Measurements from ENCODE around the gene ATG4A.

ATG4A gene

DNA sequence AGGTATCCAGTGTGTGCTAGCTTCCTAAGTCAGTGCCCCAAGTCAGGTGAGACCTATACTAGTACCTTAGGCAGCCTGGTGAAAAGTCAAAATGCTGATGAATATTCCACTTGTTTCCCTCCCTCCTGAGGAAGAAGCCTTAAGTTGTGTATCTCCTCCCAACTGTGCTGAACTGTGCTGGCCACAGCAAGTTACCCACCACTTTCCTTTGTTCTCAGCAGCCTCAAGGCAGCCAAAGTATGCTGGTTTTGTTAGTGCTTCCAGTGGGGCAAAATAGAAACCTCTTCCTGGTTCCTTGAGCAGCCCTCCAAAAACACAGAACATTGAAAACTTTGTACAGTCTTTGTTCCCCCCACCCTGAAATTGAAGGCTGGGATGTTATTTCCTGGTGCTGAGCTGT, 13.9 kb downstream of the ATG4A start:
- no peak for TF ChIP-seq Cebpa-rat (IDR thresholded peaks at IDR 0.05)
- Histone ChIP-seq H3K27me3 (peaks cover 62 to 100% (median 94%) of the 10 kb centered on the region in 11 experiments), H3K9me3 (replicated peaks in 1 of 11) (peaks cover 0 to 19% (median 10%) of the 10 kb centered on the region in 11 experiments; a peak in 11 of 22 replicates), H3K4me3 (no peak overlapping the region), H4K20me1 (no peaks in the 10 kb centered on the region), H3K4me2 (no peak overlapping the region), H3K27ac (no peak overlapping the region), H3K36me3 (no peaks in the 10 kb centered on the region), H3K4me1 (no peaks in the 10 kb centered on the region), H3K9ac (no peak overlapping the region)

DNA sequence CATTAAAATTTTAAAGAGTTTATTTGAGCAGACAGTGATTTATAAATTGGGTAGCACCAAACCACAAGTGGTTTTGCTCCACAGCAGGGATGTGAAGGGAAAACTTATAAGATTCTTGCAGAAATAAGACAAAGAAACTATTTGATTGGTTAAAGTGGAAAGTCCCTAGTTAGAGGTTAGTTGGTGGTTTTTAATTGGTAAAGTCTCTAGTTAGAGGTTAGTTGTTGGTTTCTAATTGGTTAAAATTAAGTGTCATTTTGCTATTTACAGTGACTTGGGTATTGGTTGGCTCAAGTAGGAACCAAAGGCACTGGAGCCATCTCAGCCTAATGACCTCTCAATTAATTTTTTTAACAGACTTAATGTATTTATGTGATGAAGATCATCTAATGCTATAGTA, 23.0 kb downstream of the ATG4A start:
- Histone ChIP-seq H3K9me3 (replicated peaks in 1 of 11) (peaks cover 8 to 45% (median 25%) of the 10 kb centered on the region in 11 experiments), H3K27me3 (peaks cover 70 to 100% (median 98%) of the 10 kb centered on the region in 11 experiments), H3K4me3 (no peak overlapping the region), H3K36me3 (no peaks in the 10 kb centered on the region), H3K9ac (no peak overlapping the region), H3K4me2 (no peak overlapping the region), H3K27ac (no peak overlapping the region), H3K4me1 (peaks cover 0 to 4% (median 0%) of the 10 kb centered on the region in 10 experiments; a peak in 2 of 20 replicates), H4K20me1 (peaks cover 0 to 5% (median 0%) of the 10 kb centered on the region in 11 experiments; a peak in 1 of 22 replicates)
- TF ChIP-seq Cebpa-rat (IDR thresholded peaks at IDR 0.05): no peak

DNA sequence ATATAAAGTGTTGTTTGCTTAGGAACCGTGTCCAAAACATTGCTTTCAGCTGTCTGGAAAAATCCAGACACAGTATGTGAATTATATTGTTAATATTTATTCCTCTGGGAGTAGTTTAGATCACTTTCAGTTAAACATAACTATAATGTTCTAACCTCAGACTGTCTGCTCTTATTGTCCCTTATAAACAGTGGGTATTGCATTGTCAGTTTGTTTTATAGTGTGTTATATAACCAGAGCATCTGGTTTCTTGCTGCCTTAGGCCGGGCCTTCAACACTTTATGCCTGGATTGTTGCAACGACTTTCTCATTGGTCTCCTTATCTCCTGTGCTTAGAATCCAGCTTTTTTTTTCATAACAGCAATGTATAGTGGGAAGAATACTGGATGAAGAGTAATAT, 26.4 kb downstream of the ATG4A start:
- Histone ChIP-seq H3K36me3 (no peaks in the 10 kb centered on the region), H3K4me1 (peaks cover 0 to 9% (median 0%) of the 10 kb centered on the region in 10 experiments; a peak in 2 of 20 replicates), H3K27ac (no peak overlapping the region), H3K9me3 (replicated peaks in 1 of 11) (peaks cover 8 to 16% (median 12%) of the 10 kb centered on the region in 11 experiments; a peak in 21 of 22 replicates), H3K4me3 (no peak overlapping the region), H3K27me3 (peaks cover 99 to 100% (median 100%) of the 10 kb centered on the region in 11 experiments), H3K4me2 (no peak overlapping the region), H4K20me1 (peaks cover 0 to 6% (median 0%) of the 10 kb centered on the region in 11 experiments; a peak in 3 of 22 replicates), H3K9ac (no peak overlapping the region)
- no peak for TF ChIP-seq Cebpa-rat (IDR thresholded peaks at IDR 0.05)

- H3K4me1 ChIP-seq: peaks cover 0 to 7% (median 0%) of the 10 kb centered on the region in 10 experiments; a peak in 1 of 20 replicates
- no peaks in the 10 kb centered on the region for H3K9me3 ChIP-seq (replicated peaks in 1 of 11)
- H3K4me3 ChIP-seq: no peak overlapping the region
- no peaks in the 10 kb centered on the region for H3K36me3 ChIP-seq
- peaks cover 0 to 6% (median 0%) of the 10 kb centered on the region in 11 experiments; a peak in 3 of 22 replicates for H4K20me1 ChIP-seq
- no peak overlapping the region for H3K4me2 ChIP-seq
- no peak overlapping the region for H3K27ac ChIP-seq
- no peak for TF ChIP-seq Cebpa-rat (IDR thresholded peaks at IDR 0.05)
- H3K27me3 ChIP-seq: peaks cover 92 to 100% (median 100%) of the 10 kb centered on the region in 11 experiments
- H3K9ac ChIP-seq: no peak overlapping the region
These were observed 29.7 kb downstream of the ATG4A start for GRCh38 chrX:108121291-108121690.

GRCh38 chrX:108122748-108123147, 31.2 kb downstream of the ATG4A start:
- Histone ChIP-seq H3K4me1 (peaks cover 0 to 12% (median 0%) of the 10 kb centered on the region in 10 experiments; a peak in 2 of 20 replicates), H3K36me3 (no peaks in the 10 kb centered on the region), H3K9me3 (replicated peaks in 1 of 11) (no peaks in the 10 kb centered on the region), H3K4me2 (no peak overlapping the region), H3K27me3 (peaks cover 91 to 100% (median 100%) of the 10 kb centered on the region in 11 experiments), H4K20me1 (peaks cover 0 to 8% (median 0%) of the 10 kb centered on the region in 11 experiments; a peak in 3 of 22 replicates), H3K9ac (no peak overlapping the region), H3K4me3 (no peak overlapping the region), H3K27ac (no peak overlapping the region)
- no peak for TF ChIP-seq Cebpa-rat (IDR thresholded peaks at IDR 0.05)

GRCh38 chrX:108123591-108124366, 32.2 kb downstream of the ATG4A start:
- Histone ChIP-seq H3K4me3 (no peak overlapping the region), H4K20me1 (peaks cover 0 to 6% (median 0%) of the 10 kb centered on the region in 11 experiments; a peak in 3 of 22 replicates), H3K9me3 (replicated peaks in 1 of 11) (no peaks in the 10 kb centered on the region), H3K27me3 (peaks cover 89 to 100% (median 99%) of the 10 kb centered on the region in 11 experiments), H3K27ac (no peak overlapping the region), H3K4me1 (peaks cover 0 to 12% (median 0%) of the 10 kb centered on the region in 10 experiments; a peak in 2 of 20 replicates), H3K9ac (no peak overlapping the region), H3K36me3 (peaks cover 0 to 5% (median 0%) of the 10 kb centered on the region in 11 experiments; a peak in 1 of 22 replicates), H3K4me2 (no peak overlapping the region)
- TF ChIP-seq Cebpa-rat (IDR thresholded peaks at IDR 0.05): no peak

DNA sequence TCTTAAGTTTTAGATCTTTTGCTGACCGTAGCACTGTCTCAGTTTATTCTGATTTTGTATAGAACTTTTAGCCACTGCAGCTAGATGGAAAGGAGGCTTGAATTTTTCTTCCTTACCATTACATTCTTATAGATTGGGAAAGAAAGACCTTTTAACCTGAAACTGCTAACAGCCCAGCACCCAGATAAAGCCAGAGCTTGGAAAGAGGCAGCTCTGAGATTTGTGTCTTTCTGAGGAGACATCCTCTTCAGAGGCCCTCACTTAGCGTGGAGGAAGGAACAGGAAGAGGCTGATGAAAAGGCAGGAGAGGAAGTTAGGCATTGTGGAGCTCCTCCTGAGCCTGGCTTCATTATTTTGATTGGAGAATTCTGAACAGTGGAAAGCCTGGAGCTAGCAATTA, 35.1 kb downstream of the ATG4A start:
- peaks cover 0 to 6% (median 0%) of the 10 kb centered on the region in 11 experiments; a peak in 2 of 22 replicates for H4K20me1 ChIP-seq
- H3K27ac ChIP-seq: no peak overlapping the region
- peaks cover 86 to 100% (median 96%) of the 10 kb centered on the region in 11 experiments for H3K27me3 ChIP-seq
- TF ChIP-seq Cebpa-rat (IDR thresholded peaks at IDR 0.05): no peak
- no peak overlapping the region for H3K4me3 ChIP-seq
- H3K4me1 ChIP-seq: peaks cover 0 to 12% (median 0%) of the 10 kb centered on the region in 10 experiments; a peak in 2 of 20 replicates
- H3K36me3 ChIP-seq: peaks cover 0 to 17% (median 5%) of the 10 kb centered on the region in 11 experiments; a peak in 8 of 22 replicates
- H3K9me3 ChIP-seq (replicated peaks in 1 of 11): 0 out of 22 replicates have a peak, but pooled peaks cover 0 to 6% (median 0%) of the 10 kb centered on the region in 11 experiments
- no peak overlapping the region for H3K9ac ChIP-seq
- no peak overlapping the region for H3K4me2 ChIP-seq

GRCh38 chrX:108127152-108127551, 35.6 kb downstream of the ATG4A start:
- no peak overlapping the region for H3K4me3 ChIP-seq
- peaks cover 84 to 100% (median 96%) of the 10 kb centered on the region in 11 experiments for H3K27me3 ChIP-seq
- H3K36me3 ChIP-seq: peaks cover 0 to 22% (median 10%) of the 10 kb centered on the region in 11 experiments; a peak in 9 of 22 replicates
- no peak overlapping the region for H3K4me2 ChIP-seq
- 0 out of 22 replicates have a peak, but pooled peaks cover 0 to 11% (median 0%) of the 10 kb centered on the region in 11 experiments for H3K9me3 ChIP-seq (replicated peaks in 1 of 11)
- H4K20me1 ChIP-seq: peaks cover 0 to 6% (median 0%) of the 10 kb centered on the region in 11 experiments; a peak in 2 of 22 replicates
- no peak overlapping the region for H3K9ac ChIP-seq
- no peak for TF ChIP-seq Cebpa-rat (IDR thresholded peaks at IDR 0.05)
- H3K27ac ChIP-seq: no peak overlapping the region
- H3K4me1 ChIP-seq: peaks cover 0 to 12% (median 0%) of the 10 kb centered on the region in 10 experiments; a peak in 2 of 20 replicates

DNA sequence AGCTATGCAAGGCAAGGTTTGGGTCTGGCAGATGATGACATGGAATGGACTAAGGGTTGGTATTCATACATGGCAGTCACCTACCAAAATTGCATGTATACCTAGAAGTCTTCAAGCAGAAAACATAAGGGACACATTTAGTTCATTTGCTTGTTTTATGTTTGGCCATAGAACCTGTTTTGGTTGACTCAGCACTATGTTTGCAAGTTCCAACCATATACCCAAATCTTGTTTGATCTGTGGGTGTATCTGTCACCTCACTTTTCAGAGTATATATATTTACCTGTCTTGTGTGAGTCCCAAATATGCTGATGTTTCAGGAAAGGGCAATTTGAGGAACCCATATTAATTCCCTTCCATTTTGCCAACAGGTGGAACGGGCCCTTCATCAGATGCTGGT, 39.3 kb downstream of the ATG4A start:
- Histone ChIP-seq H3K4me3 (no peak overlapping the region), H3K9me3 (replicated peaks in 1 of 11) (0 out of 22 replicates have a peak, but pooled peaks cover 0 to 13% (median 0%) of the 10 kb centered on the region in 11 experiments), H3K27me3 (peaks cover 81 to 100% (median 96%) of the 10 kb centered on the region in 11 experiments), H3K9ac (no peak overlapping the region), H3K4me1 (peaks cover 0 to 5% (median 0%) of the 10 kb centered on the region in 10 experiments; a peak in 1 of 20 replicates), H3K4me2 (no peak overlapping the region), H3K27ac (no peak overlapping the region), H4K20me1 (peaks cover 0 to 3% (median 0%) of the 10 kb centered on the region in 11 experiments; a peak in 2 of 22 replicates), H3K36me3 (peaks cover 0 to 51% (median 14%) of the 10 kb centered on the region in 11 experiments; a peak in 10 of 22 replicates)
- TF ChIP-seq Cebpa-rat (IDR thresholded peaks at IDR 0.05): no peak

All from BLaER1 treated with 17β-estradiol and CSF1 and Interleukin-3, amounts not matched to agents 10 nM and 100 nM (cell line).